CD4-positive, alpha-beta T cell treated with Interleukin-1 beta for 1 hour (primary cell): ENCODE results near the gene TMCC2.

Experiments used
- DNase-seq, 2 donors: peaks; one replicate each; pipeline ENCODE4 v3.0.0-alpha.2; 2020 to 2022

TMCC2 gene

GRCh38 chr1:205306929-205307566 lies 79.3 kb downstream of the TMCC2 start:
- no peak for DNase-seq

GRCh38 chr1:205309741-205310140 lies 82.0 kb downstream of the TMCC2 start:
- DNase-seq = no peak

GRCh38 chr1:205310976-205311704 lies 83.4 kb downstream of the TMCC2 start:
- DNase-seq = peak in 1 of 2 donors; percentile 31

- no peak for DNase-seq
These were observed 85.3 kb downstream of the TMCC2 start for GRCh38 chr1:205312866-205313562.

- DNase-seq = peak; percentile 35 to 63
These were observed 86.0 kb downstream of the TMCC2 start for GRCh38 chr1:205313563-205314308.

GRCh38 chr1:205315008-205315618 lies 87.4 kb downstream of the TMCC2 start:
- DNase-seq = peak in 1 of 2 donors; percentile 17

GRCh38 chr1:205316161-205316566 lies 88.4 kb downstream of the TMCC2 start:
- no peak for DNase-seq

GRCh38 chr1:205317311-205317917 lies 89.7 kb downstream of the TMCC2 start:
- no peak for DNase-seq

- DNase-seq = no peak
These were observed 90.7 kb downstream of the TMCC2 start for GRCh38 chr1:205318231-205318991.

- peak; percentile 33 to 41 for DNase-seq
These were observed 91.6 kb downstream of the TMCC2 start for GRCh38 chr1:205319081-205320018.

GRCh38 chr1:205321162-205321958 lies 93.6 kb downstream of the TMCC2 start, which contains the start of gene NUAK2:
Gene NUAK2 (minus strand): TSS chr1:205321745. CDS start chr1:205321628, 117 bp downstream.
- peak; percentile 88 for DNase-seq

GRCh38 chr1:205321959-205322283 lies 94.2 kb downstream of the TMCC2 start:
- DNase-seq = no peak
